NB4 (cell line): ENCODE measurements around the gene SETD6.

Experiments used
- MYC ChIP-seq: IDR thresholded peaks from 2 replicates; pipeline ENCODE4 v1.6.1; 2011; ENCODE audit warnings: low read depth, low read length
- TF ChIP-seq, protein P1 (sequence below): IDR thresholded peaks from one replicate; pipeline ENCODE4 v1.5.1; 2012; ENCODE audit warnings: low read depth, low read length

DNA sequence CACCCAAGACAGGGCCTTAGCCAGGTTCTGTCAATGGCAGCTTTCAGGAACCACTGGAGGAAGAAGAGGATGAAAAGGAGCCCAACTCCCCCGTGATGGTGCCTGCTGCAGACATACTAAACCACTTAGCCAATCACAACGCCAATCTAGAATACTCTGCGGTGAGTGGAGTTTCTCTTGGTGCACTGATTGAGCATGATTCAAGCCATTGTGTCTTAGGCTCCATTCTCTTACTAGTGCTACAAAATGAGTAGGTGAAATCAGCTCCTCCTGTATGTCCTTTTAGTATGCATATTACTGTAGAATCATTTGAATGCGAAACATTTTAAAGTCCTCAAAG, 1.4 kb downstream of the SETD6 start:
- TF ChIP-seq, protein P1, sequence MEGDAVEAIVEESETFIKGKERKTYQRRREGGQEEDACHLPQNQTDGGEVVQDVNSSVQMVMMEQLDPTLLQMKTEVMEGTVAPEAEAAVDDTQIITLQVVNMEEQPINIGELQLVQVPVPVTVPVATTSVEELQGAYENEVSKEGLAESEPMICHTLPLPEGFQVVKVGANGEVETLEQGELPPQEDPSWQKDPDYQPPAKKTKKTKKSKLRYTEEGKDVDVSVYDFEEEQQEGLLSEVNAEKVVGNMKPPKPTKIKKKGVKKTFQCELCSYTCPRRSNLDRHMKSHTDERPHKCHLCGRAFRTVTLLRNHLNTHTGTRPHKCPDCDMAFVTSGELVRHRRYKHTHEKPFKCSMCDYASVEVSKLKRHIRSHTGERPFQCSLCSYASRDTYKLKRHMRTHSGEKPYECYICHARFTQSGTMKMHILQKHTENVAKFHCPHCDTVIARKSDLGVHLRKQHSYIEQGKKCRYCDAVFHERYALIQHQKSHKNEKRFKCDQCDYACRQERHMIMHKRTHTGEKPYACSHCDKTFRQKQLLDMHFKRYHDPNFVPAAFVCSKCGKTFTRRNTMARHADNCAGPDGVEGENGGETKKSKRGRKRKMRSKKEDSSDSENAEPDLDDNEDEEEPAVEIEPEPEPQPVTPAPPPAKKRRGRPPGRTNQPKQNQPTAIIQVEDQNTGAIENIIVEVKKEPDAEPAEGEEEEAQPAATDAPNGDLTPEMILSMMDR, result no peak
- no peak for TF ChIP-seq MYC
